Epithelial cell of proximal tubule (primary cell): ENCODE data around the gene HACD2. TPM values are rescaled to one million over a fixed set of nuclear protein-coding genes. Genes with fewer than 3 reads are reported as not detected.

Experiments used
- DNase-seq: peaks from one replicate; pipeline ENCODE4 v3.0.0-alpha.2; 2011; ENCODE audit warnings: low read depth
- H3K4me3 ChIP-seq: 2 replicates; pipeline ENCODE4 v1.5.1; 2011; ENCODE audit warnings: low read depth, mild to moderate bottlenecking, low read length
- total RNA-seq: library from RNA; depleted of rRNA; stranded (reverse); fragments of >200 nt; gene quantifications from 2 replicates; pipeline ENCODE4 v1.2.3, GENCODE V29; 2015
- TF ChIP-seq, protein P1 (sequence below): conservative IDR thresholded peaks from 2 replicates; pipeline ENCODE4 v1.5.1; 2012; ENCODE audit warnings: low read depth, mild to moderate bottlenecking, low read length

Gene HACD2
- total RNA-seq, 1 donor from 2014 or later, result 22.8 TPM

DNA sequence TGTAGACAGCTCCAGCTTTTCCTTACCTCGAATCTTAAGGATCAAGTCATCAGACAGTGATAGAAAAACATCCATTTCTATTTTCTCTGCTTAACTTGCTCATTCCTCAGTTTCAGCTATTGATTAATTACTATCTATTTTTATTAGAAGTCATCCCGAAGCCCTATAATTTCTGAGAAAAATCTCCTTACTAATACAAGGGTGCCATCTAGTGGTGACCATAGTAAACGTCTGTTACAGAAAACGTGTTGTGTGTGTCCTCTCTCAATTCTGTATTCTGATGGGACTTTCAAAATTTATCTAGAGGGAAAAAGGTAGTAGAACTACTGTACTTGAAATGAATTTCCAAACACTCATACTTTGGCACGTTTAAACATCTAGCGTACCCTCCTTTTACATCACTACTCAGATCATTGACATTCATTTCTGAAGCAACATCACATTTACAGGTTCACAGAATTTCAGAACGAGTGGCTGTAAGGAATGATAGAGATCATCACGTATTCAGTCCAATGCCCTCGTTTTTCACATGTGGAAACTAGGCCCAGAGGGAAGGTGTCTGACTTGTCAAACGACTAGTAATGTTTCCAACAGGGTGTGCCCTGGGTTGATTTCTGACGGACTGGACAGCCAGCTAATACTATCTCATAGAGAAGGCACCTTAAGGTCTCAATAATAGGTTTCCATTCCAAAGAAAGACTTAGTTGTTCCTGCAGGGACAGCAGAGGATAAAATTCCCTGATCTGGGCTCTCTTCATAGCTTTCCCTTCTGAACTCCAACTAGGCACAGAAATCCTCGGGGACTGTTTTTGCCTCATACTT, 25.6 kb downstream of the HACD2 start:
- H3K4me3 ChIP-seq, result no peak overlapping the region
- DNase-seq, result no peak
- TF ChIP-seq, protein P1, sequence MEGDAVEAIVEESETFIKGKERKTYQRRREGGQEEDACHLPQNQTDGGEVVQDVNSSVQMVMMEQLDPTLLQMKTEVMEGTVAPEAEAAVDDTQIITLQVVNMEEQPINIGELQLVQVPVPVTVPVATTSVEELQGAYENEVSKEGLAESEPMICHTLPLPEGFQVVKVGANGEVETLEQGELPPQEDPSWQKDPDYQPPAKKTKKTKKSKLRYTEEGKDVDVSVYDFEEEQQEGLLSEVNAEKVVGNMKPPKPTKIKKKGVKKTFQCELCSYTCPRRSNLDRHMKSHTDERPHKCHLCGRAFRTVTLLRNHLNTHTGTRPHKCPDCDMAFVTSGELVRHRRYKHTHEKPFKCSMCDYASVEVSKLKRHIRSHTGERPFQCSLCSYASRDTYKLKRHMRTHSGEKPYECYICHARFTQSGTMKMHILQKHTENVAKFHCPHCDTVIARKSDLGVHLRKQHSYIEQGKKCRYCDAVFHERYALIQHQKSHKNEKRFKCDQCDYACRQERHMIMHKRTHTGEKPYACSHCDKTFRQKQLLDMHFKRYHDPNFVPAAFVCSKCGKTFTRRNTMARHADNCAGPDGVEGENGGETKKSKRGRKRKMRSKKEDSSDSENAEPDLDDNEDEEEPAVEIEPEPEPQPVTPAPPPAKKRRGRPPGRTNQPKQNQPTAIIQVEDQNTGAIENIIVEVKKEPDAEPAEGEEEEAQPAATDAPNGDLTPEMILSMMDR, result peak; percentile 77

DNA sequence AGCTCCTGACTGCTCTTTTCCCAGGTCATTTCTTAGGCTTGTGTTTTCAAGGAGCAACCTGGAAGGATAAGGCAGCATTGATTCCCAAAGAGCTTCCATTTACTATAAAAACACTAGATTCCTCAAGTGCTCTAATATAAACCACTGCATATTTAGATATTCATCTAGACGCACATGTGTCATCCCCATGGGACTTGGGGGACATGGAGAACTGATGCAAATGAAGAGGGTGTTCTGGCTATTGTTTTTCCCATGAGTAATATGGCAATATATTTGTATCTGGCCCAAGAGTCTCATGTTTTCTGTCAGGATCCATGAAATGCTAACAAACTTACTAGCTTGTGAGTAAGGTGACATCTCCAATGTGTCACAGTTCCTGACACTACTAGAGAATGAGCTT, 31.3 kb downstream of the HACD2 start:
- DNase-seq, result no peak
- no peak overlapping the region for H3K4me3 ChIP-seq
- TF ChIP-seq, protein P1, result no peak

DNA sequence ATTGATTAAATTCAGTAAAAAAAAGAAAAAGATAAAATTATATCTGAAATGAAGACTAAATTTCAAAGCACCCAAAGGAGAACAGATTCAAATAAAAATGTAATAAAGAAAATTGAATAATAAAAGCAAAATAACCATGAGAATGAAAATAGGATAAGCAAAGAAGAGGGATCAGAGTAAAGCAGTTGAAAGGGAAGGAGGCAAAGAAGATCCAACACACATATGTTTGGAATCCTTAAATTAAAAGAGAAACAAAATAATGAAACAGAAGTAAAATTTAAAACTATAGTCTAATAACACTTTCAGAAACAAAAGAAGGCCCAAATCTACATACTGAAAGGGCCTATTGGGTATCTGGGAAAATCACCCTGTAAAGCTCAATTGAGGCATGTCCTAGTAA, 32.1 kb downstream of the HACD2 start:
- no peak for DNase-seq
- TF ChIP-seq, protein P1, result no peak
- no peak overlapping the region for H3K4me3 ChIP-seq

GRCh38 chr3:123552095-123552714, 32.6 kb downstream of the HACD2 start:
- no peak for DNase-seq
- H3K4me3 ChIP-seq, result no peak overlapping the region
- TF ChIP-seq, protein P1, result peak; percentile 82

GRCh38 chr3:123547881-123548519, 36.9 kb downstream of the HACD2 start:
- no peak for DNase-seq
- TF ChIP-seq, protein P1, result no peak
- no peak overlapping the region for H3K4me3 ChIP-seq

DNA sequence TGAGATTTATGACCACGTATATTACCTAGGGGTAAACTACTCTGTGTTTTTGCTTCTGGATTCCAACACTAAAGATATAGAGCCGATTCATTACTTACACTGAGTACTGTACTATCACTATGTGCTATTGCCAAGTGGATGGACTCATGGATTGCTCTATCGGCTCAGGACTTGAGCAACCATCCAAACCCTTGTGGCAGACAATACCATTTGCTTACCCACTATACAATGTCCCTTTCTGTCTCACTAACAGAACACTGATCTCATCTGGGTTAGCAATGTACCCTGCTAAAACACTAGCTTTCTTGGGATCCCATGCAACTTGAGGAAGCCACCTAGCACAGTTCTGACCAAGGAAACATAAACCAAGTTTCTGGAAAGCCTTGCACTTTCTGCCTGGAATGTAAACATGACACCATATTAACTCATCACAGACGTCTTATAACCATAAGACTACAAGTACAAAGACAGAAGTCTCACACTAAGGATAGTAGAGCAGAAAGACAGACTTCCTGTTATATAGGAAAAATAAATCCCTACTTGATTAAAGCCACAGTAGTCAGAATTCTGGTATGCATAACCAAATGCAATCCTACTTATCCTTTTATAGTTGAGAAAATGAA, 38.6 kb downstream of the HACD2 start:
- DNase-seq, result no peak
- TF ChIP-seq, protein P1, result no peak

More for the DNA sequence above, 38.6 kb downstream of the HACD2 start:
- H3K4me3 ChIP-seq, result no peak overlapping the region
